ENCODE results near the gene GASK1A. TPM values are rescaled to one million over a fixed set of nuclear protein-coding genes. Genes with fewer than 3 reads are reported as not detected.

Gene GASK1A
- total and polyA plus RNA-seq, 2 of the 4 experiments (the other 2 are of a cell fraction): 0.18 to 0.19 TPM

GRCh38 chr3:43055806-43056770 is 77.0 kb downstream of the GASK1A start:
- no peaks in the 10 kb centered on the region for H3K79me1 ChIP-seq (ENCODE audit: low read depth in 1 of 2, low read length in 2 of 2)
- peaks cover 2% of the 10 kb centered on the region; the same call in 1 of the 2 replicates for H3K9me3 ChIP-seq (ENCODE audit: control insufficient read depth, insufficient read depth, low read length)
- in situ Hi-C loops (cut with MboI; ENCODE audit: low sequenced_read_pairs): no loop called here
- no peak overlapping the region for H2AK9ac ChIP-seq (replicated peaks; ENCODE audit: low read depth, low read length, poor library complexity)
- H4K91ac ChIP-seq (ENCODE audit: insufficient read depth, low read depth, low read length): no peak overlapping the region
- H3K14ac ChIP-seq (replicated peaks; ENCODE audit: low read depth, low read length): no peak overlapping the region
- H3K9ac ChIP-seq (ENCODE audit: low read depth, low read length): no peak overlapping the region
- H3K4me3 ChIP-seq (ENCODE audit: insufficient read depth, low read depth, low read length): no peak overlapping the region
- DNase-seq (no peak), ATAC-seq (ENCODE audit: low read depth) (no peak)
- no peaks in the 10 kb centered on the region for H3K4me1 ChIP-seq (ENCODE audit: control insufficient read depth, insufficient read depth, low read length)
- H4K5ac ChIP-seq (ENCODE audit: low read depth, low read length): no peak overlapping the region
- intact Hi-C loops (cut with micrococcal nuclease): no loop called here
- no peak overlapping the region for H3K4me2 ChIP-seq (ENCODE audit: low read depth, low read length)
- ChIA-PET POLR2A (ENCODE audit: unreplicated experiment) (no interaction called here), CTCF (no interaction called here)
- no peak overlapping the region for H3K27ac ChIP-seq (ENCODE audit: insufficient read depth, low read length)
- no peak overlapping the region for H2BK120ac ChIP-seq (ENCODE audit: low read depth, low read length)
- no peaks in the 10 kb centered on the region for H3K36me3 ChIP-seq (ENCODE audit: control insufficient read depth, insufficient read depth, low read length)
- H3K9me1 ChIP-seq (ENCODE audit: insufficient read depth, low read length): no peaks in the 10 kb centered on the region
- no peak overlapping the region for H2BK15ac ChIP-seq (ENCODE audit: low read depth, low read length)
- H2AK5ac ChIP-seq (ENCODE audit: low read depth, low read length): no peak overlapping the region
- dilution Hi-C loops (cut with HindIII; ENCODE audit: low sequenced_read_pairs, unreplicated experiment): no loop called here
- no TSS peak for BruUV-seq (replicated peaks)
- no peaks in the 10 kb centered on the region for H4K20me1 ChIP-seq (ENCODE audit: insufficient read depth, low read length)
- WGBS, 2 experiments (ENCODE audit: extremely low coverage in 2 of 2, insufficient read length in 1 of 2): 47% methylated on average over 7 of the region's 15 CpGs; no CpG with 5 or more reads in 1 of the 2 experiments
- H4K8ac ChIP-seq (ENCODE audit: low read depth in 2 of 2, low read length in 2 of 2): no peak overlapping the region
- peaks cover 3% of the 10 kb centered on the region; the same call in 1 of the 2 replicates for H3K27me3 ChIP-seq (ENCODE audit: control insufficient read depth, insufficient read depth, low read length)
- H2BK5ac ChIP-seq (ENCODE audit: low read depth, low read length, poor library complexity, severe bottlenecking): no peak overlapping the region
- no peak overlapping the region for H3K4ac ChIP-seq (ENCODE audit: low read depth, low read length)
- no peak overlapping the region for H3K56ac ChIP-seq (ENCODE audit: extremely low read depth, insufficient read depth, low read length)
- no peak overlapping the region for H3K18ac ChIP-seq (ENCODE audit: low read depth, low read length)
- H3K23ac ChIP-seq (ENCODE audit: low read depth, low read length): no peak overlapping the region
- H2BK20ac ChIP-seq (ENCODE audit: low read depth, low read length): no peak overlapping the region
- no peak overlapping the region for H2AFZ ChIP-seq (replicated peaks; ENCODE audit: low read length, poor library complexity)
- TF ChIP-seq SMC3 (IDR thresholded peaks at IDR 0.05; ENCODE audit: low read depth, low read length) (no peak), POLR2A (IDR thresholded peaks at IDR 0.05; ENCODE audit: low read depth, low read length) (no peak), BHLHE40 (IDR thresholded peaks at IDR 0.05; ENCODE audit: low read depth, low read length) (no peak), MXI1 (IDR thresholded peaks at IDR 0.05; ENCODE audit: borderline replicate concordance, low read depth, low read length) (no peak), MAFK (IDR thresholded peaks at IDR 0.05; ENCODE audit: low read depth, low read length) (no peak), RCOR1 (IDR thresholded peaks at IDR 0.05; ENCODE audit: insufficient replicate concordance, low read length) (no peak), CEBPB (IDR thresholded peaks at IDR 0.05; ENCODE audit: low read depth, low read length) (no peak), NFE2L2 (IDR thresholded peaks at IDR 0.05; ENCODE audit: low read depth, low read length) (no peak), RFX5 (IDR thresholded peaks at IDR 0.05; ENCODE audit: low read depth, low read length) (no peak), CHD1 (IDR thresholded peaks at IDR 0.05; ENCODE audit: low read depth, low read length) (no peak), MAZ (IDR thresholded peaks at IDR 0.05; ENCODE audit: borderline replicate concordance, low read depth, low read length) (no peak), RAD21 (IDR thresholded peaks at IDR 0.05; ENCODE audit: low read length) (no peak), FOS (IDR thresholded peaks at IDR 0.05; ENCODE audit: low read depth, low read length) (no peak)
- TF ChIP-seq, protein P1, sequence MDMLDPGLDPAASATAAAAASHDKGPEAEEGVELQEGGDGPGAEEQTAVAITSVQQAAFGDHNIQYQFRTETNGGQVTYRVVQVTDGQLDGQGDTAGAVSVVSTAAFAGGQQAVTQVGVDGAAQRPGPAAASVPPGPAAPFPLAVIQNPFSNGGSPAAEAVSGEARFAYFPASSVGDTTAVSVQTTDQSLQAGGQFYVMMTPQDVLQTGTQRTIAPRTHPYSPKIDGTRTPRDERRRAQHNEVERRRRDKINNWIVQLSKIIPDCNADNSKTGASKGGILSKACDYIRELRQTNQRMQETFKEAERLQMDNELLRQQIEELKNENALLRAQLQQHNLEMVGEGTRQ (IDR thresholded peaks at IDR 0.05; ENCODE audit: low read depth, low read length): no peak
- TF ChIP-seq, protein P2, sequence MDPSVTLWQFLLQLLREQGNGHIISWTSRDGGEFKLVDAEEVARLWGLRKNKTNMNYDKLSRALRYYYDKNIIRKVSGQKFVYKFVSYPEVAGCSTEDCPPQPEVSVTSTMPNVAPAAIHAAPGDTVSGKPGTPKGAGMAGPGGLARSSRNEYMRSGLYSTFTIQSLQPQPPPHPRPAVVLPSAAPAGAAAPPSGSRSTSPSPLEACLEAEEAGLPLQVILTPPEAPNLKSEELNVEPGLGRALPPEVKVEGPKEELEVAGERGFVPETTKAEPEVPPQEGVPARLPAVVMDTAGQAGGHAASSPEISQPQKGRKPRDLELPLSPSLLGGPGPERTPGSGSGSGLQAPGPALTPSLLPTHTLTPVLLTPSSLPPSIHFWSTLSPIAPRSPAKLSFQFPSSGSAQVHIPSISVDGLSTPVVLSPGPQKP (IDR thresholded peaks at IDR 0.05; ENCODE audit: borderline replicate concordance, low read depth, low read length): no peak

Measured in IMR-90 (cell line).